ENCODE data around the gene DNAH17.

The DNAH17 gene

GRCh38 chr17:78501241-78502036, 75.8 kb downstream of the DNAH17 start:
- H3K27ac ChIP-seq = no peak overlapping the region
- DNase-seq (ENCODE audit: low read depth, low spot score) = no peak

- DNase-seq (ENCODE audit: low read depth, low spot score) = no peak
- H3K27ac ChIP-seq = no peak overlapping the region
These were observed 76.4 kb downstream of the DNAH17 start for GRCh38 chr17:78500806-78501205.

- DNase-seq (ENCODE audit: low read depth, low spot score) = no peak
- H3K27ac ChIP-seq = no peak overlapping the region
These were observed 77.3 kb downstream of the DNAH17 start for GRCh38 chr17:78499715-78500540.

GRCh38 chr17:78498848-78499247, 78.3 kb downstream of the DNAH17 start:
- H3K27ac ChIP-seq = no peak overlapping the region
- DNase-seq (ENCODE audit: low read depth, low spot score) = no peak

GRCh38 chr17:78497115-78497540, 80.1 kb downstream of the DNAH17 start:
- H3K27ac ChIP-seq = no peak overlapping the region
- DNase-seq (ENCODE audit: low read depth, low spot score) = peak; percentile 10

- DNase-seq (ENCODE audit: low read depth, low spot score) = no peak
- H3K27ac ChIP-seq = no peak overlapping the region
These were observed 80.9 kb downstream of the DNAH17 start for GRCh38 chr17:78496311-78496710.

- DNase-seq (ENCODE audit: low read depth, low spot score) = no peak
- no peak overlapping the region for H3K27ac ChIP-seq
These were observed 81.6 kb downstream of the DNAH17 start for GRCh38 chr17:78495634-78496033.

- DNase-seq (ENCODE audit: low read depth, low spot score) = no peak
- H3K27ac ChIP-seq = no peak overlapping the region
These were observed 82.4 kb downstream of the DNAH17 start for GRCh38 chr17:78494696-78495330.

GRCh38 chr17:78493853-78494695, 83.1 kb downstream of the DNAH17 start:
- H3K27ac ChIP-seq = no peak overlapping the region
- DNase-seq (ENCODE audit: low read depth, low spot score) = no peak

GRCh38 chr17:78493450-78493849, 83.7 kb downstream of the DNAH17 start:
- H3K27ac ChIP-seq = no peak overlapping the region
- no peak for DNase-seq (ENCODE audit: low read depth, low spot score)

GRCh38 chr17:78492116-78492799, 84.9 kb downstream of the DNAH17 start:
- DNase-seq (ENCODE audit: low read depth, low spot score) = no peak
- no peak overlapping the region for H3K27ac ChIP-seq

- DNase-seq (ENCODE audit: low read depth, low spot score) = no peak
- H3K27ac ChIP-seq = no peak overlapping the region
These were observed 85.7 kb downstream of the DNAH17 start for GRCh38 chr17:78491236-78492115.

GRCh38 chr17:78490673-78491072, 86.5 kb downstream of the DNAH17 start:
- H3K27ac ChIP-seq = no peak overlapping the region
- no peak for DNase-seq (ENCODE audit: low read depth, low spot score)

GRCh38 chr17:78490156-78490555, 87.0 kb downstream of the DNAH17 start:
- no peak for DNase-seq (ENCODE audit: low read depth, low spot score)
- H3K27ac ChIP-seq = no peak overlapping the region

GRCh38 chr17:78488867-78489634, 88.1 kb downstream of the DNAH17 start:
- DNase-seq (ENCODE audit: low read depth, low spot score) = no peak
- H3K27ac ChIP-seq = no peak overlapping the region

- DNase-seq (ENCODE audit: low read depth, low spot score) = no peak
- no peak overlapping the region for H3K27ac ChIP-seq
These were observed 89.0 kb downstream of the DNAH17 start for GRCh38 chr17:78488156-78488555.

GRCh38 chr17:78486946-78487680, 90.1 kb downstream of the DNAH17 start:
- no peak overlapping the region for H3K27ac ChIP-seq
- no peak for DNase-seq (ENCODE audit: low read depth, low spot score)

Measured in epithelial cell of prostate (primary cell).